Thoracic aorta (tissue), 2 donors: ENCODE measurements around the gene UBAP2L. TPM values are rescaled to one million over a fixed set of nuclear protein-coding genes. Genes with fewer than 3 reads are reported as not detected.

Source experiments
- ATAC-seq: fragments of 150-250 bp; one replicate; pipeline ENCODE4 v1.8.0; 2017; ENCODE audit warnings: low read depth; ENCODE audit not compliant: insufficient number of reproducible peaks, low FRiP score
- DNase-seq: peaks from one replicate; pipeline ENCODE4 v3.0.0-alpha.2; 2020; ENCODE audit warnings: low spot score
- H3K27ac ChIP-seq, 2 donors: fragments of 200-600 bp; sonication (generic); 1 replicate in 1 of 2; 2 replicates in 1 of 2; pipeline ENCODE4 v1.5.1; 2016; ENCODE audit warnings: mild to moderate bottlenecking in 2 of 2, moderate library complexity in 2 of 2
- H3K27me3 ChIP-seq: fragments of 200-600 bp; sonication (generic); replicated peaks from 2 replicates; pipeline ENCODE4 v1.6.0; 2016; ENCODE audit warnings: mild to moderate bottlenecking; ENCODE audit not compliant: insufficient read depth
- H3K36me3 ChIP-seq: fragments of 200-600 bp; sonication (generic); one replicate; pipeline ENCODE4 v1.5.1; 2016
- H3K4me1 ChIP-seq, 2 donors: fragments of 200-600 bp; sonication (generic); 1 replicate in 1 of 2; 2 replicates in 1 of 2; pipeline versions ENCODE4 v1.5.1 to v1.6.0; 2016; ENCODE audit warnings: low read depth in 2 of 2, mild to moderate bottlenecking in 1 of 2; ENCODE audit not compliant: control insufficient read depth in 1 of 2
- H3K4me3 ChIP-seq: fragments of 200-600 bp; sonication (generic); 2 replicates; pipeline ENCODE4 v1.5.1; 2016; ENCODE audit warnings: mild to moderate bottlenecking
- H3K9me3 ChIP-seq: fragments of 200-600 bp; sonication (generic); 2 replicates; pipeline ENCODE4 v1.5.1; 2016
- total RNA-seq, 2 donors: library from RNA; depleted of rRNA; stranded (reverse); fragments of >200 nt; gene quantifications; one replicate each; pipeline versions ENCODE4 v1.1.0 to v1.2.3, GENCODE V29; 2016
- TF ChIP-seq, protein P1 (sequence below): fragments of 200-600 bp; sonication (generic); IDR thresholded peaks from one replicate; pipeline ENCODE4 v1.5.1; 2019; ENCODE audit warnings: antibody characterized with exemption

UBAP2L gene
- total RNA-seq, 2 donors from 2014 or later, result 92.1 to 119 TPM

DNA sequence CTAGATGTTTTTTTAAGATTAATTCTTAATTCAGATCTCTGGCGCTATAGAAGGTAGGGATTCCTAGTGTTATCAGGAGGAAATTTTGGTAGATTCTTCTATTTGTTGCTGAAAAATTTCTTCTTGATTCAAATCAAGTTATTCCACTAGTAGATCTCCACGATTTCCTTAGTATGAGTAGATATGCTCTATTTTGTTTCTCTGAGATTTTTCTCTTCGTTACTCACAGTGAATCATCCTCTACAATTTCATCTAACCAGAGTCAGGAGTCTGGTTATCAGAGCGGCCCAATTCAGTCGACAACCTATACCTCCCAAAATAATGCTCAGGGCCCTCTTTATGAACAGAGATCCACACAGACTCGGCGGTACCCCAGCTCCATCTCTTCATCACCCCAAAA lies 32.9 kb downstream of the UBAP2L start:
- H3K27me3 ChIP-seq, result no peaks in the 10 kb centered on the region
- H3K27ac ChIP-seq, result no peak overlapping the region
- no peaks in the 10 kb centered on the region for H3K4me1 ChIP-seq
- no peak for DNase-seq
- H3K4me3 ChIP-seq, result no peak overlapping the region
- H3K9me3 ChIP-seq, result no peaks in the 10 kb centered on the region
- H3K36me3 ChIP-seq, result peaks cover 98% of the 10 kb centered on the region
- TF ChIP-seq, protein P1, sequence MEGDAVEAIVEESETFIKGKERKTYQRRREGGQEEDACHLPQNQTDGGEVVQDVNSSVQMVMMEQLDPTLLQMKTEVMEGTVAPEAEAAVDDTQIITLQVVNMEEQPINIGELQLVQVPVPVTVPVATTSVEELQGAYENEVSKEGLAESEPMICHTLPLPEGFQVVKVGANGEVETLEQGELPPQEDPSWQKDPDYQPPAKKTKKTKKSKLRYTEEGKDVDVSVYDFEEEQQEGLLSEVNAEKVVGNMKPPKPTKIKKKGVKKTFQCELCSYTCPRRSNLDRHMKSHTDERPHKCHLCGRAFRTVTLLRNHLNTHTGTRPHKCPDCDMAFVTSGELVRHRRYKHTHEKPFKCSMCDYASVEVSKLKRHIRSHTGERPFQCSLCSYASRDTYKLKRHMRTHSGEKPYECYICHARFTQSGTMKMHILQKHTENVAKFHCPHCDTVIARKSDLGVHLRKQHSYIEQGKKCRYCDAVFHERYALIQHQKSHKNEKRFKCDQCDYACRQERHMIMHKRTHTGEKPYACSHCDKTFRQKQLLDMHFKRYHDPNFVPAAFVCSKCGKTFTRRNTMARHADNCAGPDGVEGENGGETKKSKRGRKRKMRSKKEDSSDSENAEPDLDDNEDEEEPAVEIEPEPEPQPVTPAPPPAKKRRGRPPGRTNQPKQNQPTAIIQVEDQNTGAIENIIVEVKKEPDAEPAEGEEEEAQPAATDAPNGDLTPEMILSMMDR, result no peak
- no peak for ATAC-seq

DNA sequence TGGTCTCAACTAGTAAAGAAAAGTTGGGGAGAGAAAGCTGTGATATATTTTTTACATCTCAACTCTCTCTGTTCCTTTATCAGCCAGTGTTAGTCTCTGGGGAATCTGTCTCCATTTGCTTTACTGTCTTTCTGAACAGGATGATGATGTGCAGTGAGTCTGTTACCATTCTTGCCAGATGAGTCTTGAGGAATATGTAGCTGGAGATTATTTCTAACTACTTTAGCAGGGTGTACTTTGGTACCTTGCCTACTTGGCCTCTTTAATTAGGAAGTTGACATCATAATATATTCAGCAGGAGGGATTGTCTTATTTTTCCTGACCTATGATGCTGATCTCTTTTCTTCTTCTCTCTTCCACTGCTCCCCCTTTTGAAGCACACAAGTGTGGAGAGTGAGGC lies 35.9 kb downstream of the UBAP2L start:
- Histone ChIP-seq H3K4me3 (no peak overlapping the region), H3K9me3 (no peaks in the 10 kb centered on the region), H3K4me1 (no peaks in the 10 kb centered on the region), H3K27me3 (no peaks in the 10 kb centered on the region), H3K27ac (no peak overlapping the region), H3K36me3 (peaks cover 98% of the 10 kb centered on the region)
- ATAC-seq (no peak), DNase-seq (no peak)
- TF ChIP-seq, protein P1, result no peak

DNA sequence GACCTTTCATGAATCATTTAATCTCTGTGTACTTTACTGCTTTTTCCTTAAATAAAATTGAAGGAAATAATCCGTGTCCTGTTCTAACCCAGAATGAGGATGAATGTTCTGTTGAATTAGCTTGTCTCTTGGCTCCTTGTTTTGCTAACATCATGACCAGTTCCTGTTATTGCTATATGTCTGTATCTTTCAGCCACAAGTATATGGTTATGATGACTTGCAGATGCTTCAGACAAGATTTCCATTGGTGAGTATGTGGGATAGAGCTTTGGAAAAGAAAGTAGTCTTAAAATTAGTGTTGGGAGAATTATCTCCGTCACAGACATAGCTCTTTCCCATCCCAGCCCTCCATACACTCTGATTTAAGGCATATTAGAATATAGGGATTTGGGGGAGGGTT lies 38.0 kb downstream of the UBAP2L start:
- no peaks in the 10 kb centered on the region for H3K4me1 ChIP-seq
- peaks cover 93% of the 10 kb centered on the region for H3K36me3 ChIP-seq
- ATAC-seq, result no peak
- TF ChIP-seq, protein P1, result no peak
- DNase-seq, result no peak
- H3K9me3 ChIP-seq, result no peaks in the 10 kb centered on the region
- H3K27me3 ChIP-seq, result no peaks in the 10 kb centered on the region
- no peak overlapping the region for H3K27ac ChIP-seq
- no peak overlapping the region for H3K4me3 ChIP-seq

DNA sequence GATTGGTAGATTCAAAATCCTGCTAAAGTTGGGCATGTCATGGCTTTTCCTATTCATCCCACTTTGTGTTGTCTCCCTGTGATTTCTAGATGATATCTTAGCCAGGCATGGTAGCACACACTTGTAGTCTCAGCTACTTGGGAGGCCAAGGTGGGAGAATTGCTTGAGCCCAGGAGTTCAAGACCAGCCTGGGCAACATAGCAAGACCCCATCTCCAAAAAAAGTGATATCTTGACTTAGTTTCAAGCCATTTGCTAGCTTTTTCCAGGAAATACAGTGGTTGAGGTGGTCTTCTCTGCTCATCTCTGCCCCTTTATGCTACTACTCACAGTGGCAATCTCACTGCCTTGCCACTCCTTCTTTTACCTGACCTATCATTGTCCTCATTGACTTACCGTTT lies 39.4 kb downstream of the UBAP2L start:
- Histone ChIP-seq H3K4me3 (no peak overlapping the region), H3K9me3 (no peaks in the 10 kb centered on the region), H3K27me3 (no peaks in the 10 kb centered on the region), H3K36me3 (peaks cover 83% of the 10 kb centered on the region), H3K4me1 (no peaks in the 10 kb centered on the region), H3K27ac (no peak overlapping the region)
- TF ChIP-seq, protein P1, result no peak
- ATAC-seq (no peak), DNase-seq (no peak)

DNA sequence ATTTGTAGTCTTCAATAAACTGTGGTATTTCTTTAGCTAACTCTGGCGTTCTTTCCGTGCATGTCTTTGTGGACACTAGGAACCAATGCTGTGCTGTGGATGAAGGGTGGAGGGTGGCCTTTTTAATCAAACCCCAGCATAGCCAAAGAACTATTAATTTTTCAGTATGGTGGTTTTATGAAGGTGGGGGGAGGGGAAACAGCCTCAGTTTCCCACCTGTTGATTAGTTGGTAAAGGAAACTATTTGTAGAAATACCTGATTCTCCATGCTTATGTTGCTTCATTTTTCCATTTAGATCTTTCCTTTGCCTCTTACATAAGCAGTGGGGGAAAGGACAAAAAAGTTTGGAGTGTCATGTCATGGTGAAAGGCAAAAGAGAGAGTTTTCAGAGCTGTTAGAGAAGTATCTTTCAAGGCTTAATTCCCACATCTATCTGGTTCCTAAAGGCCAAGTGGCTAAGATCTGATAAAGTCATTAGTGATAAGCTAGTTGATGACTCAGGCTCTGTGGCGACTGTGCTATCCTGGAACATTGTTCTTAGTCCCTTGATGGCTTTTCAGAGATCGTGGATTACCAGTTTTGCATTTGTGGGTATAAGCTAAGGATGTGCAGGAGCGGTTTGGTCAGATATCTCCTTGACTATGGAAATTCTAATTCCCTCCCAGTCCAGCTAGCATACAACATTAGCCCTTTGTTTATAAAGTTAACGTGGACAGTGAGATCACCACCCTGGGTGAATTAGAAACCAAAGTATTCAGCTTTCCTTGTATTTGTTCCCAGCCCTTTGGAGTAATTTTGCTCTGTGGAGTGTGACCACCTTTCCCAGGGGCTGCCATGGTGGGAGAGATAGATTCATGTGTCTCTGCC lies 42.9 kb downstream of the UBAP2L start:
- ATAC-seq, result no peak
- no peak for DNase-seq
- no peaks in the 10 kb centered on the region for H3K4me1 ChIP-seq
- TF ChIP-seq, protein P1, result no peak
- no peaks in the 10 kb centered on the region for H3K27me3 ChIP-seq
- peaks cover 63% of the 10 kb centered on the region for H3K36me3 ChIP-seq
- H3K9me3 ChIP-seq, result no peaks in the 10 kb centered on the region
- H3K27ac ChIP-seq, result no peak overlapping the region
- no peak overlapping the region for H3K4me3 ChIP-seq
